ENCODE results near the gene SLC9A2.

SLC9A2 gene

DNA sequence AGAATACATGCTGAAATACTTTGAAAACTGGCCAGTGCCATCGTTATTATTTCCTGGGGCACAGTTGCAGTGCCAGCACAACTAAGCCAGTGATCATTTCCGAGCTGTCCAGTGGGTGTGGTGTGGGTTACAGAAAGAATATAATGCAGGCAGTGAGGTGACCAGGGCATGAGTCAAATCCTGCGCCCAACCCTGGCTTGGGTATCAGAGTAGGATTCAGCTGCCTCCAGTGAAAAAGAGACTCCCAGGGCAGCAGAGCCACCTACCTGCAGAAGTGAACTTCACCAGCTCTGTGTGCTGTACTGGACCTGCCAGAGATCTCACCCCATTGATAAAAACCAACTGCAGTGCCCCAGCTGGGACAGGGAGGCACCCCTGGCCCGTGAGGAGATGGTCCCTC lies 18.0 kb downstream of the SLC9A2 start:
- Histone ChIP-seq H3K9ac (no peak overlapping the region), H3K4me1 (ENCODE audit: low read depth, poor library complexity, severe bottlenecking) (no peaks in the 10 kb centered on the region), H3K4me2 (no peak overlapping the region)

GRCh38 chr2:102639429-102639828 lies 20.1 kb downstream of the SLC9A2 start:
- Histone ChIP-seq H3K27me3 (ENCODE audit: insufficient read depth, low read depth) (no peaks in the 10 kb centered on the region), H3K9ac (no peak overlapping the region), H3K27ac (no peak overlapping the region), H3K4me1 (ENCODE audit: low read depth, poor library complexity, severe bottlenecking) (no peaks in the 10 kb centered on the region), H2AFZ (ENCODE audit: low read depth) (no peak overlapping the region), H3K4me2 (no peak overlapping the region), H3K4me3 (IDR thresholded peaks at IDR 0.05; ENCODE audit: insufficient read depth, low read depth, low read length) (no peak overlapping the region), H4K20me1 (ENCODE audit: insufficient read depth) (no peaks in the 10 kb centered on the region), H3K79me2 (ENCODE audit: insufficient read depth, low read depth) (no peaks in the 10 kb centered on the region), H3K36me3 (ENCODE audit: insufficient read depth) (no peaks in the 10 kb centered on the region)
- TF ChIP-seq, protein P1, sequence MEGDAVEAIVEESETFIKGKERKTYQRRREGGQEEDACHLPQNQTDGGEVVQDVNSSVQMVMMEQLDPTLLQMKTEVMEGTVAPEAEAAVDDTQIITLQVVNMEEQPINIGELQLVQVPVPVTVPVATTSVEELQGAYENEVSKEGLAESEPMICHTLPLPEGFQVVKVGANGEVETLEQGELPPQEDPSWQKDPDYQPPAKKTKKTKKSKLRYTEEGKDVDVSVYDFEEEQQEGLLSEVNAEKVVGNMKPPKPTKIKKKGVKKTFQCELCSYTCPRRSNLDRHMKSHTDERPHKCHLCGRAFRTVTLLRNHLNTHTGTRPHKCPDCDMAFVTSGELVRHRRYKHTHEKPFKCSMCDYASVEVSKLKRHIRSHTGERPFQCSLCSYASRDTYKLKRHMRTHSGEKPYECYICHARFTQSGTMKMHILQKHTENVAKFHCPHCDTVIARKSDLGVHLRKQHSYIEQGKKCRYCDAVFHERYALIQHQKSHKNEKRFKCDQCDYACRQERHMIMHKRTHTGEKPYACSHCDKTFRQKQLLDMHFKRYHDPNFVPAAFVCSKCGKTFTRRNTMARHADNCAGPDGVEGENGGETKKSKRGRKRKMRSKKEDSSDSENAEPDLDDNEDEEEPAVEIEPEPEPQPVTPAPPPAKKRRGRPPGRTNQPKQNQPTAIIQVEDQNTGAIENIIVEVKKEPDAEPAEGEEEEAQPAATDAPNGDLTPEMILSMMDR (conservative IDR thresholded peaks at IDR 0.05; ENCODE audit: low read depth, low read length): no peak

More for the DNA sequence above, 18.0 kb downstream of the SLC9A2 start:
- H3K27ac ChIP-seq: no peak overlapping the region
- no peaks in the 10 kb centered on the region for H4K20me1 ChIP-seq (ENCODE audit: insufficient read depth)
- no peaks in the 10 kb centered on the region for H3K27me3 ChIP-seq (ENCODE audit: insufficient read depth, low read depth)
- H3K36me3 ChIP-seq (ENCODE audit: insufficient read depth): no peaks in the 10 kb centered on the region
- no peaks in the 10 kb centered on the region for H3K79me2 ChIP-seq (ENCODE audit: insufficient read depth, low read depth)
- no peak overlapping the region for H3K4me3 ChIP-seq (IDR thresholded peaks at IDR 0.05; ENCODE audit: insufficient read depth, low read depth, low read length)
- H2AFZ ChIP-seq (ENCODE audit: low read depth): no peak overlapping the region
- TF ChIP-seq, protein P1 (conservative IDR thresholded peaks at IDR 0.05; ENCODE audit: low read depth, low read length): no peak

- no peaks in the 10 kb centered on the region for H3K79me2 ChIP-seq (ENCODE audit: insufficient read depth, low read depth)
- no peaks in the 10 kb centered on the region for H3K4me1 ChIP-seq (ENCODE audit: low read depth, poor library complexity, severe bottlenecking)
- no peaks in the 10 kb centered on the region for H3K27me3 ChIP-seq (ENCODE audit: insufficient read depth, low read depth)
- no peak overlapping the region for H3K27ac ChIP-seq
- H4K20me1 ChIP-seq (ENCODE audit: insufficient read depth): no peaks in the 10 kb centered on the region
- H2AFZ ChIP-seq (ENCODE audit: low read depth): no peak overlapping the region
- H3K36me3 ChIP-seq (ENCODE audit: insufficient read depth): no peaks in the 10 kb centered on the region
- no peak overlapping the region for H3K4me3 ChIP-seq (IDR thresholded peaks at IDR 0.05; ENCODE audit: insufficient read depth, low read depth, low read length)
- H3K4me2 ChIP-seq: no peak overlapping the region
- TF ChIP-seq, protein P1 (conservative IDR thresholded peaks at IDR 0.05; ENCODE audit: low read depth, low read length): no peak
- H3K9ac ChIP-seq: no peak overlapping the region
Observed at GRCh38 chr2:102652126-102652525, 32.8 kb downstream of the SLC9A2 start.

DNA sequence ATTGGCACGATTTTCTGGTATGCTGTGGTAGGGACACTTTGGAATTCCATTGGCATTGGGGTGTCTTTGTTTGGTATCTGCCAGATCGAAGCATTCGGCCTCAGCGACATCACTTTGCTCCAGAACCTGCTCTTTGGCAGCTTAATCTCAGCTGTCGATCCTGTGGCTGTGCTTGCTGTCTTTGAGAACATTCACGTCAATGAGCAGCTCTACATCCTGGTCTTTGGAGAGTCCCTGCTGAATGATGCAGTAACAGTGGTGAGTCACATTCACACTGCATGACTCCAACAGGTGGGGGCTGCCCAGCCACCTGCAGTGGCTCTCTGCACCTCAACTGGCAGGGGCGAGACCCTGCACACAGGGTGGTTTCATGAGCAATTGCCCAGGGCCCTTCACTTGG lies 38.4 kb downstream of the SLC9A2 start:
- H3K27me3 ChIP-seq (ENCODE audit: insufficient read depth, low read depth): no peaks in the 10 kb centered on the region
- H4K20me1 ChIP-seq (ENCODE audit: insufficient read depth): no peaks in the 10 kb centered on the region

More for the DNA sequence above, 38.4 kb downstream of the SLC9A2 start:
- Histone ChIP-seq H2AFZ (ENCODE audit: low read depth) (no peak overlapping the region), H3K4me1 (ENCODE audit: low read depth, poor library complexity, severe bottlenecking) (no peaks in the 10 kb centered on the region), H3K4me2 (no peak overlapping the region), H3K79me2 (ENCODE audit: insufficient read depth, low read depth) (no peaks in the 10 kb centered on the region), H3K27ac (no peak overlapping the region), H3K4me3 (IDR thresholded peaks at IDR 0.05; ENCODE audit: insufficient read depth, low read depth, low read length) (no peak overlapping the region), H3K36me3 (ENCODE audit: insufficient read depth) (no peaks in the 10 kb centered on the region), H3K9ac (no peak overlapping the region)
- TF ChIP-seq, protein P1 (conservative IDR thresholded peaks at IDR 0.05; ENCODE audit: low read depth, low read length): no peak

Measured in KMS-11 (cell line).